Measurements from ENCODE around the gene GATD1. TPM values are rescaled to one million over a fixed set of nuclear protein-coding genes. Genes with fewer than 3 reads are reported as not detected.

GATD1 gene
- total and polyA plus RNA-seq, 2 donors (not counting 1 experiment from before 2014, with no cell fraction given): 14.7 to 20.3 TPM

GRCh38 chr11:778976-779954, 2.0 kb upstream of the GATD1 start:
- no peak for DNase-seq (ENCODE audit: low read depth in 2 of 2)
- no peaks in the 10 kb centered on the region for H4K20me1 ChIP-seq (ENCODE audit: control insufficient read depth, extremely low read depth, insufficient read depth, low read length)
- H3K27me3 ChIP-seq (ENCODE audit: control insufficient read depth, insufficient read depth, low read length): no peaks in the 10 kb centered on the region
- H3K27ac ChIP-seq (ENCODE audit: insufficient read depth, low read length): no peak overlapping the region
- peaks cover 10% of the 10 kb centered on the region for H3K36me3 ChIP-seq (ENCODE audit: control insufficient read depth, insufficient read depth, low read length)
- H3K9me3 ChIP-seq (ENCODE audit: control insufficient read depth, insufficient read depth, low read depth, low read length): no peaks in the 10 kb centered on the region
- peaks cover 40% of the 10 kb centered on the region for H3K79me2 ChIP-seq (ENCODE audit: control insufficient read depth, insufficient read depth, low read length)
- no peak overlapping the region for H3K9ac ChIP-seq (ENCODE audit: insufficient read depth, low read length)
- TF ChIP-seq CTCF (conservative IDR thresholded peaks at IDR 0.05 in 1 of 2, IDR thresholded peaks at IDR 0.05 in 1 of 2; ENCODE audit: low read depth in 1 of 2, low read length in 2 of 2) (no peak), EZH2 (IDR thresholded peaks at IDR 0.05; ENCODE audit: low read length, missing control alignments) (no peak)
- peaks cover 4% of the 10 kb centered on the region for H3K4me1 ChIP-seq (ENCODE audit: control insufficient read depth, extremely low read depth, insufficient read depth, low read length)
- H2AFZ ChIP-seq (ENCODE audit: low read length): no peak overlapping the region
- H3K4me3 ChIP-seq (replicated peaks in 1 of 4; ENCODE audit: control extremely low read depth in 1 of 4, insufficient read depth in 1 of 4, low read depth in 3 of 4, low read length in 4 of 4): no peak overlapping the region
- H3K4me2 ChIP-seq (ENCODE audit: extremely low read depth, insufficient read depth, low read length): no peak overlapping the region

GRCh38 chr11:776561-777287, 563 bp downstream of the GATD1 start:
- Histone ChIP-seq H3K9ac (ENCODE audit: insufficient read depth, low read length) (peak overlapping the region; percentile 83), H3K4me3 (replicated peaks in 1 of 4; ENCODE audit: control extremely low read depth in 1 of 4, insufficient read depth in 1 of 4, low read depth in 3 of 4, low read length in 4 of 4) (peak overlapping the region; percentile 67 to 95 (median 84)), H2AFZ (ENCODE audit: low read length) (no peak overlapping the region), H3K4me1 (ENCODE audit: control insufficient read depth, extremely low read depth, insufficient read depth, low read length) (no peaks in the 10 kb centered on the region), H3K27me3 (ENCODE audit: control insufficient read depth, insufficient read depth, low read length) (no peaks in the 10 kb centered on the region), H3K36me3 (ENCODE audit: control insufficient read depth, insufficient read depth, low read length) (peaks cover 19% of the 10 kb centered on the region), H4K20me1 (ENCODE audit: control insufficient read depth, extremely low read depth, insufficient read depth, low read length) (no peaks in the 10 kb centered on the region), H3K27ac (ENCODE audit: insufficient read depth, low read length) (peak overlapping the region; percentile 69), H3K4me2 (ENCODE audit: extremely low read depth, insufficient read depth, low read length) (peak overlapping the region; percentile 92), H3K79me2 (ENCODE audit: control insufficient read depth, insufficient read depth, low read length) (peaks cover 63% of the 10 kb centered on the region), H3K9me3 (ENCODE audit: control insufficient read depth, insufficient read depth, low read depth, low read length) (no peaks in the 10 kb centered on the region)
- no peak for DNase-seq (ENCODE audit: low read depth in 2 of 2)
- TF ChIP-seq EZH2 (IDR thresholded peaks at IDR 0.05; ENCODE audit: low read length, missing control alignments) (no peak), CTCF (conservative IDR thresholded peaks at IDR 0.05 in 1 of 2, IDR thresholded peaks at IDR 0.05 in 1 of 2; ENCODE audit: low read depth in 1 of 2, low read length in 2 of 2) (no peak)

GRCh38 chr11:776263-776560, 1.1 kb downstream of the GATD1 start:
- Histone ChIP-seq H4K20me1 (ENCODE audit: control insufficient read depth, extremely low read depth, insufficient read depth, low read length) (no peaks in the 10 kb centered on the region), H3K4me3 (replicated peaks in 1 of 4; ENCODE audit: control extremely low read depth in 1 of 4, insufficient read depth in 1 of 4, low read depth in 3 of 4, low read length in 4 of 4) (peak overlapping the region; percentile 67 to 95 (median 84)), H2AFZ (ENCODE audit: low read length) (no peak overlapping the region), H3K27me3 (ENCODE audit: control insufficient read depth, insufficient read depth, low read length) (no peaks in the 10 kb centered on the region), H3K9me3 (ENCODE audit: control insufficient read depth, insufficient read depth, low read depth, low read length) (no peaks in the 10 kb centered on the region), H3K27ac (ENCODE audit: insufficient read depth, low read length) (peak overlapping the region; percentile 69), H3K4me2 (ENCODE audit: extremely low read depth, insufficient read depth, low read length) (peak overlapping the region; percentile 92), H3K9ac (ENCODE audit: insufficient read depth, low read length) (peak overlapping the region; percentile 83), H3K79me2 (ENCODE audit: control insufficient read depth, insufficient read depth, low read length) (peaks cover 67% of the 10 kb centered on the region), H3K36me3 (ENCODE audit: control insufficient read depth, insufficient read depth, low read length) (peaks cover 22% of the 10 kb centered on the region), H3K4me1 (ENCODE audit: control insufficient read depth, extremely low read depth, insufficient read depth, low read length) (no peaks in the 10 kb centered on the region)
- DNase-seq (ENCODE audit: low read depth in 2 of 2): no peak
- no peak for TF ChIP-seq CTCF (conservative IDR thresholded peaks at IDR 0.05 in 1 of 2, IDR thresholded peaks at IDR 0.05 in 1 of 2; ENCODE audit: low read depth in 1 of 2, low read length in 2 of 2)
- no peak for TF ChIP-seq EZH2 (IDR thresholded peaks at IDR 0.05; ENCODE audit: low read length, missing control alignments)
